Ramos (cell line): Measurements from ENCODE around the gene SUCNR1.

Experiments
- in situ Hi-C: fragments of 300-500 bp; cut with MboI; formaldehyde crosslinking; loops from one replicate; pipeline ENCODE4 v1.14.3; 2022; ENCODE audit warnings: low sequenced_read_pairs; ENCODE audit not compliant: unreplicated experiment

SUCNR1 gene

DNA sequence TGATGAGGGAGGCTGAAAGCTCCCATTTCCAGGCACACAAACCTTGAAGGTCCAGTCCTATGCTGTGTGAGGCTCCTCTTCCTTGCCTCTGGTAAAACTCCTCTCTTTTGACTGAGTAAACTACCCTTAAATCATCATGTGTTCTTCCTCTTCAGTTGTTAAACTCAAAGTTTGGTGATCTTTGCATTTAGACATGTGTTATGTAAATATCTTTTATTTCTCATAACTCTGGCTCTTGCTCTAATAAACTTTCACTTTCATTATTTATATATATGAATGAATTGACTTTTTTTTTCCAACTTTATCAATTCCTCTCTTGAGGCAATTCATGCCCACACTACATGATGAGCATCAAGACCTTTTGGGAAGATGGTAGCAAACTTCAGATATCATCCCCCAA lies 26.6 kb downstream of the SUCNR1 start:
- in situ Hi-C loops: no loop called here

DNA sequence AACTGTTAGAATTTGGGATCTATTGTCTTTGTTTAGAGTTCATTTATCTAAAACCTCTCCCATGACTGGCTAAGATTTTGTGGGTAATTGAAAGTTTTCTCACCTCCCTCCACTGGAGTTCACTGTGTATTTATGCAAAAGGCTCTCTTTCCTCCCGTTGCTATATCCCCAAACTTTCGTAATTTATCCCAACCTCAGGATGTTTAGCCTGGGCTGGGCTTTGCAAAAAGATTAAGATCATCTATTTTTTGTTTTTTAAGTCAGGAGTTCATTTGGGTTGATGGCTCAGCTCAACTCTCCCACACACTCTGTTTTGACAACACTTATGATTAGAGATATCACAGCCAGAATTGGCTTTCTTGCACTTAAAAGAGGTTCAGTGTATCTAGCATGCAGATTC lies 27.0 kb downstream of the SUCNR1 start:
- in situ Hi-C loops: no loop called here

DNA sequence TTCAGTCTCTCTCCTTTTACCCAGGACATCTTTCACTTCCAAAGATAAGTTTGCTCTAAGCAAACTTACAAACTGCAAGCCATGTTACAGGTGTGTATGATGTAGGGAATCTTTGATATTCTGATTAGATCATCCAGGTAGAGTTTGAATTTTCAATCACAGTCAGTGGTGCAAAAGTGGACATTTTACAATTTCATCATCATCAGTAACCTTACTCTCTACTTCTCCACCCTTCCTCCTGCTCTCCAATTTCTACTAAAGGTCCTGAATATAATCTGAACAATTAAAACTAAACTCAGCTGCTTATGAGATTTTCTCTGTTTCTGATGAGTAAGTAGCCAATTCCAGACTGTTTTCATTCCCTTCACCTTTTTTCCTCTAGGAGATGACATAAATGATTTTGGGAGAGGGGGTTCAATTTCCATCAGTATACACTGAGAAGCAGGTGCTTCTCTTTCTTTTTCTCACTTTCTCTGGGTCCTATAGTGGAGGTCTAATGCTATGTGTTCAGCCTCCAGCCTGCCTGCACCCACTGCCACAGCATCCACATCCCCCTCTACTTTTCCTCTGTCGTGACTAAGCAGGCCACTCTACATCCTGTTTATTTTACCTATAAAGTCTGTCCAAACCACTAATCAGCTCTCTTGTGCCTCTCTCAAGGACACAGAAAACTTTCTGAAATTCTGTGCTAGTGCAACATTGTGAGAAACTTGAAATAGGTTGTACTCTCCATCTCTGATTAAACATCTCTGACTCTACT lies 27.6 kb downstream of the SUCNR1 start:
- in situ Hi-C loops: no loop called here

DNA sequence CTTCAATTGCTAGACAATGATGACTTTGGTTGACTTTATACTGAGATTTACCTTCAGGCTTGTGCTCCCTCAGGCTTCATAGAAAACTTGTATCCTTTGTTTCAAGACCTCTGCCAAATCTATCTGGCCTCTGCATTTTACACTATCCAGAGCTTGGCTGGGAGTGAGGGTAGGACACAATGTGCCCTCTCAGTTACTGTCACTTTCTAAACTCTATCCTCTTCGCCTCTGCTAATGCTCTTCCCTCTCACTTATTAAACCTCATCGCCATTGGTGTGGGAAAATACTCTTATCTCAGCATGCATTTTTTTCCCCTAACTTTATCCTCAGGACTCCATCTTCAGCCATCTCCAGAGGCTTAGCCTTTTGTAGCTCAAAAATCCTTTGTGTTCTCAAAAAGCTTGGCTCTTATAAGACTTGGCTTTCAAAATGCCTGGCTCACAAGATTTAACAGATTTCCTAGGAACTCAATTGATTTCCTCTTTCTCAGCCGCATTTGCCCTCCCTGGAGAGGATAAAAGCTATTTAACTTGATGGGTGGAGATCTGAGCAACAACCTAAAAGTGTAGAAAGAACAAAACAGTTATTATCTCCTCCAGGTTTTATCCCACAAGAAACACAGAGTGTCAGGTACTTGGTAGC lies 28.3 kb downstream of the SUCNR1 start:
- in situ Hi-C loops: no loop called here

DNA sequence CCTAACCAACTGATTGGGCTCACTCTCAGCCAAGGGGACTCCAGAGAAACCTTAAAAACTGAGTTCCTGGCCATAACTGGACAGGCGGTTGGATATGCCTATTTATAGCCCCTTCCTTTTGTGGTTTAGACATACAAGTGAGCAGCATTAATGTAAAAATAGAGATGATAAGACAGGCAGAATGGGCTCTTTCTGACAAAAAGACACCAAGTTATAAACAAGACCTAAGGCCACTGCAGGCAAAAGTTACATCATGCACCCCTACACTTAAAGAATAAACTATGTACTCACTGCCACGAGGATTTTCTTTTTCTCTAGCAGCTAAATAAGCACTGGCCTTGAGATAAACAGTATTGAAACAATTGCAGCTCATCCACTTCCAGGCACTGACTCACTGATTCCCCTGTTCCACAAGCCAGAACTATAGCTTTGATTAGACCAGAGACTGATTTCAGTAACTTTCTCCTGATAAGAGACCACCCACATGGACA lies 30.1 kb downstream of the SUCNR1 start:
- in situ Hi-C loops: no loop called here

DNA sequence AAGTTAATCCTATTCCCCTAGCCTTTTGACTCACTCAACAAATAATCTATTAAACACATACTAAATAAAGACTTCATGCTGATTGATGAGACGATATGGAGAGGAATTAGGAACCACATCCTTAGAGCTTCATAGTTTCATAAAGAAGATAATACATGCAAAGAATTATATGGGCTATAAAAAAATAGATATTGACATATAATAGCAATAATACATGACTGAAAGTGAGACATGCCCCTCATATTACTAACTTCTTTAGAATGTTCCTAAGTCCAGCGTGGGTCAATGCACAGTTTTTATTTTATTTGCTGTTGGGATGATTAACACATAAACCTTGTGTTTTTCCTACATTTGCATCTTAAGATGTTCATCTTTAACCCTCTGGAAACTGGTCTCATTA lies 32.2 kb downstream of the SUCNR1 start:
- in situ Hi-C loops: no loop called here

DNA sequence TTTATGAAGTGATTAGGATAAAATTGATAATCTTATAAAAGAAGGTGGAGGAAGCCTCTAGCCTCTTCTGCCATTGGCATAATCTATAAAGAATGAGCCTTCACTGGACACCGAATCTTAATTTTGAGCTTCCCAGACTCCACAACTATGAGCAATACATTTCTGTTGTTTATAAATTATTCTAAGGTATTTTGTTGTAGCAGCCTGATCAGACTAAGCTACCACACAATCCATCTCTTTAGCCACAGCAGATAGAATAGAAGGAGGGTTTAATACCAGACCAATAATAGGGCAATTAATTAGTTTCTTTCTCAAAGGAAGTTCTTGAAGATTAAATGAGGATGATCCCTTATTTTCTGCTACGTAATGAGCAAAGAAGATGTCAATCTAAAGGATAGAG lies 33.3 kb downstream of the SUCNR1 start:
- in situ Hi-C loops: no loop called here

DNA sequence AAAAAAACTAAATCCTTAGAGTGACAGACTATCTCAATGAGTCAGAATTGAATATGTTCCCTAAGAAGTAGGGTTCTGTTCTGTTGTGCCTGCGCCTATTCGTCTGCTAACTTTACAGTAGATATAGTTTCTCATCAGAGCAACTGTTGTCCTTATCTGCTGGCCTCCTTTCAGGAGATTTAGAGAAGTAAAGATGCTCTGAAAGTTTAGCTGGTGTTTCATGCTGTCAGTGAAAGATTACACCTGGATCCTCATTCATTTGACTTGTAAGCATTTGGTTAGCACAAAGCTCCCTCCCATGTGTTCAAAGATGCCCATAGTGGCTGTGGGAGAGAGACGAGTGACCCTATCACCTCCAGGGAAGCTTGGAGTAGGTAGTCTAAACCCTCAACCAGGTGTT lies 35.0 kb downstream of the SUCNR1 start:
- in situ Hi-C loops: no loop called here

DNA sequence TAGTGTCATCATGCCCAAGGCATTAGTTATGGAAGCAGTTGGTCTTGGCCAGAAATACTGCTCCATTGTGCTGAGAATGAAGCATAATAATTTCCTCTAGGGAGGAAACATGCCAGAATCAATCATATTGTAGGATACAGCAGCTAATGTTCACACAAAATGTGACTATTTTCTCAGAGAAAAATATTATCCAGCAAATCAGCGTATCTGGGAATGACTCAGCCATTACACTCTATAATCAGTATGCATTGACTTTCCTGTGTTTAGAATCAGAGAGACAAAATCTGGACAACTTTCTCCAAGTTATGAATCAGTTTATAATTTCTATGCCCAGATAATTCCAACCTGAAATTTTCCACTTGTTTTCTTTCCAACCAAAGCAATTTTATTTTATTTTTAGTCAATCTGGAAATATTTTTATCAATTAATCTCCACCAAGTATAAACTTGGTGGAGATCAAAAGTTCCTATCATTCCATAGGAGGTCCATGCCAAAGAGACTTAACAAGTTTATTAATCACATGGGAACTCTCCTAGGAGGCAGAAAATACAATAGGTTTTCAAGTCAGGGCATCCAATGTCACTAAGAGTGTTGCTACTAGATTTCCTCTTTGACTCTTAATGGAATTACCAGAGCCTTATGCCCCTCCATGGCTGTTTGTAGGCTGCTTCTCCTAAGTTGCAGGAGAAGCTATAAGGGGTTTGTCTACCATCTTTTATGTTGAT lies 36.4 kb downstream of the SUCNR1 start:
- in situ Hi-C loops: no loop called here

DNA sequence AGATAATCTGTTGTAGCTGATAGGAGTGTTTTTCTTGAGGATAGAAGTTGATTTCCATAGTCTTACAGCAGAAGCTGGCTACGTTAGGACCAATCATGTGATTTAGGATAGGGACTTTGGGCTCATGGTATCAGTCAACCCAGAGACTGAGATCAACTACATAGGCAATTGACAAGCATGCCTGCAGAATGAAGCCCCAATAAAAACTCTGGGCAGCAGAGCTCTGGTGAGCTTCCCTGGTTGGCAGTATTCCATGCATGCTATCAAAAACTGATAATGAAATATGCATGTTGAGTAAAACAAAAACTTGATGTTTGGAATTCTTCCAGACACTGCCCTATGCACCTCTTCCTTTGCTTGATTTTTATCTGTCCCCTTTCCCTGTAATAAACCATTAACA lies 38.0 kb downstream of the SUCNR1 start:
- in situ Hi-C loops: no loop called here

DNA sequence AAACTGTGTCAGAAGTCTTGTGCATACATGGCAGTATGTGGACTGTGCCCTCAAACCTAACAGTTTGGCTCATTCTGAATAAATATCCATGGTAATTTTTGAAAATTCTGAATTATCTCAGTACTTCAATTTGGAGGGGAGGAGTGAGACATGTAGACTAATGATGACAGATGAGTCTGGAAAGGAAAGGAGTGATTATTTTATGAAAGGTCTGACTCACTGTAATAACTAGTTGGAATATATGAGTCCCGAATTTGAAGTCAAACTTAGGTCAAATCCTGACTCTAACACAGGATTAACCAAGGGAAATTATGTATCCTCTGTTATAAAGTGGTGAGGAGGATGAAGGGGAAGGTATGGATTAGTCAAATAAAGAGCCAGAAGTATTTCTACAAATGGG lies 38.6 kb downstream of the SUCNR1 start:
- in situ Hi-C loops: no loop called here

DNA sequence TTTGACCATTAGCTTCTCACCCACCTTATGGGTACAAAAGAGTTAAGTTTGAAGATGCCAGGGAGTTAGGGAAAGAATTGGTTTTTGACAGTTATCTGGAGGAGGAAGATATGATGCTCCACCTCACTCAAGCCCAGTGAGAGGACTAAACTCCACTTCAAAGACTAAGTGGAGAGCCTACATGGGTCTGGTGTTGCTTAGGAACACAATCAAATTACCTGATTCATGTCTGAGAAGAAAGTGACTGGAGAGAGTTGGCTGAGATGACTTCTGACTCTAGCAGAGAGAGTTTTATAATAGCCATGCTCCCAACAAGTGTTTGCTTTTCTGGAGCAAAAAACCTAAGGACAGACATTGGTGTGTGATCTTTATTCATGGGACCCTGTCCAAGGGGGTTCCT lies 43.3 kb downstream of the SUCNR1 start:
- in situ Hi-C loops: no loop called here

DNA sequence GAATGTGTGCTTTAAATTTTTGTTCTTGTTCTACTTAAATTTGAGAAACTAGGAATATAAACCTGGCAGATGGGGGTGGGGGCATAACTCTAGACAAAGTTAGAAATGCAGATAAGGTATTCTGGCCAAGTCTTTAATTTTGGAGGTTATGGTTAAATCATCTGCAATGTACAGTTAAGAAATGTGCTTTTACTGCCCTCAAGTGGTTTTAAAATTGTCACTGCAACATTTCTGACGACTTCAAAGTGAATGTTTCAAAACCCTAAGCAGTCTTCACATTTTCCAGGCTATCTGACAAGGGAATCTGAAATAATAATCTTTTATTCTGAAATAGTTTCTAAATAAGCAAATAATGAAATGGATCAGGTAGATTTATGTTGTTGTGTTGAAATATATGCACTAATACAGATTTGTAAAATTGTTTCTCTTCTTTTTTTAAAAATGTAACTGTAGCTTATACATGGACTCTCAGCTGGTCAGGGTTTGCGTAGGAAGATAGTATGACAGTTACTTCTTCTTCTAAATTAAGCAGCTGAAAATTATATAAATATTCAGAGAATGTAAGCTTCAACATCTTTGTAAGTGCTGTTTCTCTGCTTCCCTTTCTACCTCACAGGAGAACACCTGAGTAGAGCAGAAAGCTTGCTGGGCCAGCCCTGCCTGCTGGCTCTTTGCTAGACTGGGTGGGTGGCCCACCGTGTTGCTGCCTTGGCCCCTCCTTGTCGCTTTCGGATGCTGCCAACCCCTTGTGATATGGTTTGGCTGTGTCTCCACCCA lies 45.0 kb downstream of the SUCNR1 start:
- in situ Hi-C loops: no loop called here

DNA sequence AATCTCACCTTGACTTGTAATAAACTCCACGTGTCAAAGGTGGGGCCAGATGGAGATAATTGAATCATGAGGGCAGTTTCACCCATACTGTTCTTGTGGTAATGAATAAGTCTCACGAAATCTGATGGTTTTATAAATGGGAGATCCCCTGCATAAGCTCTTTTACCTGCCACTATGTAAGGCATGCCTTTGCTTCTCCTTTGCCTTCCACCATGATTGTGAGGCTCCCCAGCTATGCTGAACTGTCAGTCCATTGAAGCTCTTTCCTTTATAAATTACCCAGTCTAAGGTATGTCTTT lies 45.5 kb downstream of the SUCNR1 start:
- in situ Hi-C loops: no loop called here

DNA sequence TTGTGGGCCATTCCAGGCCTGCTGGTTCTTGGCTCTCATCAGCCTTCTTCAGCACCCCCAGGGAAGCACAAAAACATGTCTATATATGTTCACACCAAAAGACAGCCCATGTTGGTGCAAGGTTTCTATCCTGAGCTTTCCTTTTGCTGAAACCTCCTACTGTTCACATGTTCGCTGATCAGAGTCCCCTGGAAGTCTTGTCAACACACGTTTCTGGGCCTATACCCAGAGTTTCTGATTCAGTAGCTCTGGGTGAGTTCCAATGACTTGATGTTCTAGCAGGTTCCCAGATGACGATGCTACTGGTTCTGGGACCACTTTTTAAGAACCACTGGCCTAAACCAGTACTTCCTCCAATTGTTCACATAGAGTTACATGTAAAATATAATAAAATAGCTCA lies 46.0 kb downstream of the SUCNR1 start:
- in situ Hi-C loops: no loop called here

DNA sequence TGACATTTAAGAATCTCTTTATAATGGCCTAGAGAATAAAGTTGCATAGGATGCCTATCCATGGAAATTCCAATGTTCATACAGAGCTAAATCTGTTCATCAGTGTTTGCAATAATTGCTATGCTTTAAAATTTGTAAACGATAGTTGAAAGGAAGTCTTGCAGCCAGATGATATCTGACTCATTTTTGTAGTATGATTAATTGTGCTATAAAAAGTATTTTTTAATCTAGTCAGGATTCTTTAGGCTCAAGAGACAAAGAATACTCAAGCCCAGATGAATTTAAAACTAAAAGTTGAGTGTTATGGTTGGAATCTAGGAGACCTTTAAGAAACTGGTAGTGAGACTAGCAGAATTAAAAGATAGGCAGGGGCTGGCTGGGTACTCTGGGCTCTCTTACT lies 50.5 kb downstream of the SUCNR1 start:
- in situ Hi-C loops: no loop called here

DNA sequence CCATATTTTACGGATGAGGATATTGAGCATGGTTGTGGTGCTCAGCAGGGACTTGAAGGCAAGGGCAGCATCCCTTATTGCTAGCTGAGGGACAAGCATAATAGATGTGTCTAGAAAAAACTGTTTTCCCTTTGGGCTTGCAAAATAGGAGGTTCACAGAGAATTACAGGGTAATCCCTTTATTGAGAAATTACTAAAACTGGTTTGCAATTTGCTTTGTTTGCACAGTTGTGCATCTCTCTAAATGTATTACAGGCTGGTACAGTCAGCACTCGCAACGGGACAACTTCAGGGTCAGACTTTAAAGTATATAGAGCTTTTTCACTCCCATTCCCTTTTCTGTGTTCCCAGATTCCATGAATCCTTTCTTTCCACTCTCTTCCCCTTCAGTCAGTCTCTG lies 51.3 kb downstream of the SUCNR1 start:
- in situ Hi-C loops: no loop called here

DNA sequence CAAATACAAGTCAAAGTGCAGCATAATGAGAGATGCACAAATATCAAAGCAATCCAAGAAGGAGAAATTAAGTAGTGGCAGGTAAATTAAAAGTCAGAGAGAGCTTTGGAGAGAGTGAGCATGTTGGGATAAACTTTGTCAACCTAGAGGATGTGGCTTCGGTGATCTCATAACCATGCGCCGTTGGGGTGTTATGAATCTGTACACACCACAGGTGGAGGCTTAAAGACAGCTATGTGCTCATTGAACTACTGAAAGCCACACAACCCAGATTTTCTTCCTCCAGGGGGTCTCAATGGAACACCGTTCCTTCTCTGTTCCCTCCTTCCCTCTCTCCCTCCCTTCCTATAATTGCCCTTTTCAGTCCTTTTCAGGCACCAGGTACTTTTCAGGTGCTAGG lies 52.0 kb downstream of the SUCNR1 start:
- in situ Hi-C loops: no loop called here

DNA sequence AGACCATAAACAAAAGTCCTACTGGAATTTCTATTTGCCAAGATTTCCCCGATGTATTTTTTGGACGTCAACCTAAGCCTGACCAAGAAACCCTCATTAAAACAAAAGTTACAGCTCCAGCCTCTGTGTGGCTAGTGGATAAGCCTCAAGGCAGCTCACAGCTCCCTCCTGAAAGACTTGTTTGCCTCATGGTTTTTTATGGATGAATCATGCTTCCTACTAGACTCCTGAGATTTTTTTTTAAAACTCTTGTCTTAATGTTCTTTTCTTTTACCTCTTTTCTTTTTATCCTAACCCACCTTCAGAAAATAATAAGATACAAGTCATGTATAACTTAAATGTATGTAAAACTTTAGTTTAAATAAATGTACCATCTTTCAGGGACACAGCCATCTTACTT lies 52.4 kb downstream of the SUCNR1 start:
- in situ Hi-C loops: no loop called here

DNA sequence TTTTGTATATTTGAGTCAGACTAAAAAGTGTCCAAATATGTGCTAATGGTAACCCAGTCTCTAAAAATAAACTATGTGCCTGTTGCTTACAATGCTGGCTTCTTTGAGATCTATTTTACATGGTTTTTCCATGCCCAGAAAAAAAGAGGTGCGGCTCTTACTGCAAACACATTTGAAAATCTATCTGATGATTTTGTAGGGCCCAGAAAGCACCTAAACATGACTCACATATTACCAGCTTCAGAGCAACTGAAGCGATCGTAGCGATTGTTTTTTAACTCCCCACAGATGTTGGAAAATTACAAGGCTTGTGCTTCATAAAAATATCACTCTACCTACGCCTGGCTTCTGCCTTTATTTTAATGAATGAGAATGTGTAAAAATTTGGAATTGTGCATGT lies 53.5 kb downstream of the SUCNR1 start:
- in situ Hi-C loops: no loop called here
